H9 (cell line): ENCODE results near the gene MT4. TPM values are rescaled to one million over a fixed set of nuclear protein-coding genes. Genes with fewer than 3 reads are reported as not detected.

Experiments
- DNase-seq: peaks from one replicate; pipeline ENCODE4 v3.0.0-alpha.2; 2017
- H2AFZ ChIP-seq: one replicate; pipeline ENCODE4 v1.6.1; 2013; ENCODE audit warnings: mild to moderate bottlenecking, low read length, control low read depth, moderate library complexity
- H2AK5ac ChIP-seq: 2 replicates; pipeline ENCODE4 v1.6.1; 2013; ENCODE audit warnings: low read length, control low read depth, mixed read lengths; ENCODE audit not compliant: insufficient read length
- H2BK120ac ChIP-seq: one replicate; pipeline ENCODE4 v1.6.1; 2013; ENCODE audit warnings: low read depth, mild to moderate bottlenecking, low read length, control low read depth, inconsistent platforms; ENCODE audit not compliant: poor library complexity, severe bottlenecking
- H2BK12ac ChIP-seq: 2 replicates; pipeline ENCODE4 v1.6.1; 2013; ENCODE audit warnings: low read length, control low read depth, mixed read lengths, low read depth; ENCODE audit not compliant: insufficient read length
- H2BK15ac ChIP-seq: 2 replicates; pipeline ENCODE4 v1.6.1; 2013; ENCODE audit warnings: low read depth, low read length, control low read depth
- H2BK20ac ChIP-seq: one replicate; pipeline ENCODE4 v1.6.1; 2013; ENCODE audit warnings: low read depth, mild to moderate bottlenecking, low read length, control low read depth, inconsistent platforms; ENCODE audit not compliant: poor library complexity, severe bottlenecking
- H2BK5ac ChIP-seq: 2 replicates; pipeline ENCODE4 v1.6.1; 2013; ENCODE audit warnings: low read length, control low read depth, mixed read lengths; ENCODE audit not compliant: insufficient read length
- H3K14ac ChIP-seq: 2 replicates; pipeline ENCODE4 v1.6.1; 2013; ENCODE audit warnings: low read length, control low read depth; ENCODE audit not compliant: insufficient read depth
- H3K18ac ChIP-seq: 2 replicates; pipeline ENCODE4 v1.6.1; 2013; ENCODE audit warnings: low read depth, mild to moderate bottlenecking, mixed read lengths, low read length, control low read depth; ENCODE audit not compliant: insufficient read length
- H3K23ac ChIP-seq: 2 replicates; pipeline ENCODE4 v1.6.1; 2013; ENCODE audit warnings: low read length, control low read depth, mixed read lengths, low read depth; ENCODE audit not compliant: insufficient read length
- H3K23me2 ChIP-seq: 2 replicates; pipeline ENCODE4 v1.6.1; 2013; ENCODE audit warnings: low read depth, mild to moderate bottlenecking, mixed read lengths, low read length, control low read depth; ENCODE audit not compliant: insufficient read length, poor library complexity, severe bottlenecking
- H3K27ac ChIP-seq: 2 replicates; pipeline ENCODE4 v1.5.1; 2013; ENCODE audit warnings: low read length, control low read depth, mixed read lengths, low read depth; ENCODE audit not compliant: insufficient read length
- H3K27me3 ChIP-seq: 2 replicates; pipeline ENCODE4 v1.6.1; 2013; ENCODE audit warnings: low read length, control low read depth, inconsistent platforms; ENCODE audit not compliant: insufficient read depth
- H3K4ac ChIP-seq: 2 replicates; pipeline ENCODE4 v1.6.1; 2013; ENCODE audit warnings: low read depth, mild to moderate bottlenecking, control low read depth, inconsistent platforms, low read length, moderate library complexity
- H3K4me1 ChIP-seq: 2 replicates; pipeline ENCODE4 v1.6.1; 2013; ENCODE audit warnings: low read length, control low read depth, inconsistent platforms; ENCODE audit not compliant: insufficient read depth
- H3K4me2 ChIP-seq: 2 replicates; pipeline ENCODE4 v1.6.1; 2013; ENCODE audit warnings: low read length, control low read depth, mixed read lengths; ENCODE audit not compliant: insufficient read length, insufficient read depth
- H3K56ac ChIP-seq: 2 replicates; pipeline ENCODE4 v1.6.1; 2013; ENCODE audit warnings: low read depth, mild to moderate bottlenecking, mixed read lengths, low read length, control low read depth; ENCODE audit not compliant: insufficient read length
- H3K79me1 ChIP-seq: 2 replicates; pipeline ENCODE4 v1.6.1; 2013; ENCODE audit warnings: low read depth, mild to moderate bottlenecking, moderate library complexity, low read length, control low read depth, inconsistent platforms; ENCODE audit not compliant: insufficient read depth, poor library complexity, severe bottlenecking
- H3K79me2 ChIP-seq: 2 replicates; pipeline ENCODE4 v1.6.1; 2013; ENCODE audit warnings: low read length, control low read depth, inconsistent platforms; ENCODE audit not compliant: insufficient read depth
- H3K9ac ChIP-seq: 2 replicates; pipeline ENCODE4 v1.6.1; 2013; ENCODE audit warnings: low read length, control low read depth, mixed read lengths; ENCODE audit not compliant: insufficient read length; ENCODE audit errors: extremely low read depth
- H3K9me3 ChIP-seq: one replicate; pipeline ENCODE4 v1.6.1; 2013; ENCODE audit warnings: low read depth, low read length, inconsistent platforms; ENCODE audit not compliant: control insufficient read depth
- H3T11ph ChIP-seq: one replicate; pipeline ENCODE4 v1.6.1; 2013; ENCODE audit warnings: mild to moderate bottlenecking, low read length, control low read depth, inconsistent platforms
- H4K20me1 ChIP-seq: one replicate; pipeline ENCODE4 v1.6.1; 2013; ENCODE audit not compliant: control insufficient read depth, insufficient read length, insufficient read depth
- H4K5ac ChIP-seq: 2 replicates; pipeline ENCODE4 v1.6.1; 2013; ENCODE audit warnings: low read depth, mild to moderate bottlenecking, mixed read lengths, low read length, control low read depth; ENCODE audit not compliant: insufficient read length
- H4K8ac ChIP-seq: replicated peaks from 2 replicates; pipeline ENCODE4 v1.6.1; 2013; ENCODE audit warnings: low read length, control low read depth, mixed read lengths, low read depth; ENCODE audit not compliant: insufficient read length
- H4K91ac ChIP-seq: 2 replicates; pipeline ENCODE4 v1.6.1; 2013; ENCODE audit warnings: low read depth, mild to moderate bottlenecking, moderate library complexity, mixed read lengths, low read length, control low read depth; ENCODE audit not compliant: insufficient read length
- H3K27ac Mint-ChIP-seq, 3 experiments: 2 replicates in 2 of 3; 3 replicates in 1 of 3; pipeline ENCODE4 v1.8.0; 2020 to 2021; ENCODE audit warnings: mixed read lengths in 3 of 3, mild to moderate bottlenecking in 1 of 3, moderate library complexity in 1 of 3
- H3K27me3 Mint-ChIP-seq: 2 replicates; pipeline ENCODE4 v1.8.0; 2021; ENCODE audit warnings: low read depth, mild to moderate bottlenecking, moderate library complexity, mixed read lengths
- H3K36me3 Mint-ChIP-seq, 3 experiments: 2 replicates in 2 of 3; 3 replicates in 1 of 3; pipeline ENCODE4 v1.8.0; 2020 to 2021; ENCODE audit warnings: low read depth in 3 of 3, mixed read lengths in 3 of 3; ENCODE audit not compliant: insufficient read depth in 1 of 3
- H3K4me1 Mint-ChIP-seq, 2 experiments: 2 replicates each; pipeline ENCODE4 v1.8.0; 2020; ENCODE audit warnings: mixed read lengths in 2 of 2
- H3K4me3 Mint-ChIP-seq, 2 experiments: 2 replicates in 1 of 2; 3 replicates in 1 of 2; pipeline ENCODE4 v1.8.0; 2020 to 2021; ENCODE audit warnings: mild to moderate bottlenecking in 2 of 2, mixed read lengths in 2 of 2, moderate library complexity in 1 of 2
- H3K9me3 Mint-ChIP-seq, 2 experiments: 2 replicates in 1 of 2; 3 replicates in 1 of 2; pipeline ENCODE4 v1.8.0; 2020; ENCODE audit warnings: mild to moderate bottlenecking in 2 of 2, mixed read lengths in 2 of 2, moderate library complexity in 1 of 2
- WGBS: extraction: QIAGEN DNeasy Blood & Tissue Kit; methylation state at CpG from one replicate; pipeline ENCODE4 v1.1.7; 2013; ENCODE audit warnings: missing lambda C conversion rate, low lambda C conversion rate, mixed read lengths; ENCODE audit not compliant: insufficient read length; ENCODE audit errors: extremely low coverage; 5-methylcytosine and 5-hydroxymethylcytosine counted together
- long read RNA-seq: library from polyadenylated mRNA; unstranded; transcript quantifications from one replicate; pipeline ENCODE4 v2.0.0, GENCODE V29; 2020
- total RNA-seq: library from RNA; stranded (reverse); gene quantifications from 2 replicates; pipeline ENCODE4 v1.2.1, GENCODE V29; 2021
- TF ChIP-seq, protein P1 (sequence below): fragments of 200-600 bp; sonication (generic); conservative IDR thresholded peaks from 3 replicates; pipeline ENCODE4 v1.8.0; 2021; ENCODE audit warnings: antibody characterized with exemption, mild to moderate bottlenecking

Gene MT4
- total RNA-seq = not detected in 2 replicates
- long read RNA-seq = 0 reads

DNA sequence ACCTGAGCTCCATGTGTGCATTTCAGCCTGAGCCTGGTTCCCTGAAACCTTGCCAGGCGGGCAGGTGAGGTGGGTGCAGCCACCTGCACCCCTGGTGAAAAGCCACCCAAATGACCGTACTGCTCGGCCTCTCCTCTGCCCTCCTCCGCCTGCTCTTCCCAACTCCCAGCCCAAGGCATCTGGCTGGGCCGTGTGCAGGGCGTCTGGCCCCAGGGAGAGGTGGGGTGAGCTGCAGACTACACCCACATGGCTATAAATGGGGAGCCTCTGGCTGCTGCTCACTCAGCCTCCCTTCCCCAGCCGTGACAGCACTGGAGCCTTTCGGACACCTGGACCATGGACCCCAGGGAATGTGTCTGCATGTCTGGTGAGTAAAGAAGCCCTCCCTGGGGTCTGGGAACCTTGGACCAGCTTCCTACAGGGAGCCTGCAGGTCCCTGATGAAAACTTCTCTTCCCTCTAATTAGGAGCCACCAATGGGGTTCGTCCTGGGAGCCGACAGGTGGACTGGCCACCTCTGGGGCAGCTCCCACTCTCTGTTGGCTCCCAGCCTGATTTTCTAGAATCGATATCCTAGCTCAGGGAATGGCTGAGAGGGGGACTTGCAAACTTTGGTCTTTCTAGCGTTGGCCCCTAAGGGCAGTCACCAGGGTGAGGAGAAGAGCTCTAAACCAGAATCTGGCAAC, at the start of gene MT4:
MT4 (plus strand) TSS at position 281 of the 685 bp plus-strand sequence; CDS start at position 337, 56 bp downstream.
- Histone ChIP-seq H3K4me1 (no peaks in the 10 kb centered on the region), H2BK20ac (no peak within 1 kb of the TSS), H2BK15ac (no peak within 1 kb of the TSS), H2BK5ac (no peak within 1 kb of the TSS), H3K4ac (no peak within 1 kb of the TSS), H3K9me3 (no peaks in the 10 kb centered on the region), H3K9ac (no peak within 1 kb of the TSS), H3K79me1 (no peaks in the 10 kb centered on the region), H3K18ac (no peak within 1 kb of the TSS), H3K14ac (no peak within 1 kb of the TSS; the same call in 1 of the 2 replicates), H3K23me2 (no peaks in the 10 kb centered on the region), H3K23ac (no peak within 1 kb of the TSS), H2BK12ac (no peak within 1 kb of the TSS), H2AK5ac (no peak within 1 kb of the TSS), H3K56ac (no peak within 1 kb of the TSS), H3K79me2 (no peaks in the 10 kb centered on the region), H2BK120ac (no peak within 1 kb of the TSS), H3K27me3 (no peaks in the 10 kb centered on the region), H2AFZ (no peak within 1 kb of the TSS), H4K5ac (no peak within 1 kb of the TSS), H4K91ac (no peak within 1 kb of the TSS), H3T11ph (no peak within 1 kb of the TSS), H4K20me1 (no peaks in the 10 kb centered on the region), H3K4me2 (no peak within 1 kb of the TSS), H3K27ac (no peak within 1 kb of the TSS), H4K8ac (no peak within 1 kb of the TSS)
- peaks cover 0 to 3% of the 10 kb centered on the region in 2 experiments; a peak in 2 of 4 replicates for H3K4me1 Mint-ChIP-seq
- TF ChIP-seq, protein P1, sequence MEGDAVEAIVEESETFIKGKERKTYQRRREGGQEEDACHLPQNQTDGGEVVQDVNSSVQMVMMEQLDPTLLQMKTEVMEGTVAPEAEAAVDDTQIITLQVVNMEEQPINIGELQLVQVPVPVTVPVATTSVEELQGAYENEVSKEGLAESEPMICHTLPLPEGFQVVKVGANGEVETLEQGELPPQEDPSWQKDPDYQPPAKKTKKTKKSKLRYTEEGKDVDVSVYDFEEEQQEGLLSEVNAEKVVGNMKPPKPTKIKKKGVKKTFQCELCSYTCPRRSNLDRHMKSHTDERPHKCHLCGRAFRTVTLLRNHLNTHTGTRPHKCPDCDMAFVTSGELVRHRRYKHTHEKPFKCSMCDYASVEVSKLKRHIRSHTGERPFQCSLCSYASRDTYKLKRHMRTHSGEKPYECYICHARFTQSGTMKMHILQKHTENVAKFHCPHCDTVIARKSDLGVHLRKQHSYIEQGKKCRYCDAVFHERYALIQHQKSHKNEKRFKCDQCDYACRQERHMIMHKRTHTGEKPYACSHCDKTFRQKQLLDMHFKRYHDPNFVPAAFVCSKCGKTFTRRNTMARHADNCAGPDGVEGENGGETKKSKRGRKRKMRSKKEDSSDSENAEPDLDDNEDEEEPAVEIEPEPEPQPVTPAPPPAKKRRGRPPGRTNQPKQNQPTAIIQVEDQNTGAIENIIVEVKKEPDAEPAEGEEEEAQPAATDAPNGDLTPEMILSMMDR = no peak
- H3K4me3 Mint-ChIP-seq = no peak within 1 kb of the TSS
- DNase-seq = no peak
- peaks cover 38% of the 10 kb centered on the region for H3K27me3 Mint-ChIP-seq
- no CpG with 5 or more reads among the region's 12 CpGs for WGBS
- no peak within 1 kb of the TSS for H3K27ac Mint-ChIP-seq
- H3K36me3 Mint-ChIP-seq = no peaks in the 10 kb centered on the region
- H3K9me3 Mint-ChIP-seq = no peaks in the 10 kb centered on the region
